ENCODE results near the gene SGSM1.

Gene SGSM1

DNA sequence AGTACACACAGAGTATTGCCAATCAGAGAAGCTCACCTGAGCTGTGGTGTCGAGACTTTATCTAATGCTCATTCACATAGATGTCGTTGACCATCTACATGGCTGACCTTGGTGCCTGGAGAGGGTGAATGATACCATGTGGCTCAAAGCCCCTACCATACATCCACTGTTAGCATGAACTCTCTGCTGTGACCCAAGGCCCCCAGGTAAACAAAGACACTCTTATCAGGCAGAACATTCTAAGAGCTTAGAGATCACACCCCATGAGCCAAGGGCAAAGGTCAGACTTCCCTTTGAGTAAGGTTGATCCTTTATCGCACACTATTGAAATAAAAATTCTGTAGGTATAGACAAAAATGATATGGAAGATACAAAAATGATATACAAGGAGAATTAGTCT, 16.5 kb upstream of the SGSM1 start:
- Histone ChIP-seq H3K4me3 (no peak overlapping the region), H3K27ac (no peak overlapping the region)
- TF ChIP-seq, protein P1, sequence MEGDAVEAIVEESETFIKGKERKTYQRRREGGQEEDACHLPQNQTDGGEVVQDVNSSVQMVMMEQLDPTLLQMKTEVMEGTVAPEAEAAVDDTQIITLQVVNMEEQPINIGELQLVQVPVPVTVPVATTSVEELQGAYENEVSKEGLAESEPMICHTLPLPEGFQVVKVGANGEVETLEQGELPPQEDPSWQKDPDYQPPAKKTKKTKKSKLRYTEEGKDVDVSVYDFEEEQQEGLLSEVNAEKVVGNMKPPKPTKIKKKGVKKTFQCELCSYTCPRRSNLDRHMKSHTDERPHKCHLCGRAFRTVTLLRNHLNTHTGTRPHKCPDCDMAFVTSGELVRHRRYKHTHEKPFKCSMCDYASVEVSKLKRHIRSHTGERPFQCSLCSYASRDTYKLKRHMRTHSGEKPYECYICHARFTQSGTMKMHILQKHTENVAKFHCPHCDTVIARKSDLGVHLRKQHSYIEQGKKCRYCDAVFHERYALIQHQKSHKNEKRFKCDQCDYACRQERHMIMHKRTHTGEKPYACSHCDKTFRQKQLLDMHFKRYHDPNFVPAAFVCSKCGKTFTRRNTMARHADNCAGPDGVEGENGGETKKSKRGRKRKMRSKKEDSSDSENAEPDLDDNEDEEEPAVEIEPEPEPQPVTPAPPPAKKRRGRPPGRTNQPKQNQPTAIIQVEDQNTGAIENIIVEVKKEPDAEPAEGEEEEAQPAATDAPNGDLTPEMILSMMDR (IDR thresholded peaks at IDR 0.05): no peak
- DNase-seq (ENCODE audit: low spot score): no peak

DNA sequence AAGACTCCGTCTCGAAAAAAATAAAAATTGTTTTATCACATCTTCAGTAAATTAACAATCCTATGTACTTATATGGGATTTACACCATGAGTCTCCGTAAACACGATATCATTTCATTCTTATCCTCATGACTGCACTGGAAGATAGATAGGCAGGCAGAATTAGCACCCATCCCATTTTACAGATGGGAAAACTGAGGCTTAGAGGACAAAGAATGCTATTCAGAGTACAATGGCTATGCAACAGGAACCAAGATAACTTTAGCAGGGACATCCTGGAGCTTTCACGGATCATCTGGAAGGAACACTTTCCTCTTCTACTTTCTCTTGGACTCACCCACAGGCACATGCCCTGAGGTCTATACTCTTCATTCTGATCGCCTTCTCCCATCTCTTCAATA, 14.6 kb upstream of the SGSM1 start:
- Histone ChIP-seq H3K4me3 (no peak overlapping the region), H3K27ac (no peak overlapping the region)
- no peak for DNase-seq (ENCODE audit: low spot score)
- TF ChIP-seq, protein P1 (IDR thresholded peaks at IDR 0.05): no peak

DNA sequence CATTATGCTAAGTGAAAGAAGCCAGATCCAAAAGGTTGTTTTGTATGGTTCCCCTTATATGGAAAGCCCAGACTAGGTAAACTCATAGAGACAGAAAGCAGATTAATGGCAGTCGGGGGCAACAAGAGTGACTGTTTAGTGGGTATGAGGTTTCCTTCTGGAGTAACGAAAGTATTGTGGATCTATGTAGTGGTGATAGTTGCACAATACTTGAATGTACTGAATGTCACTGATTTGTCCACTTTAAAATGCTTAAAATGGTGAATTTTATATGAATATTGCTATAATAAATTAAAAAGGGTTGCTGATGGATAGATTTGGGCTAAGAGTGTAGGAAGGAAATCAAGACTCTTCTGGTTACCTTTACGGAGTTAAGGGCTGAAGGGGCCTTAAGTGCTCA, 10.0 kb upstream of the SGSM1 start:
- no peak for DNase-seq (ENCODE audit: low spot score)
- Histone ChIP-seq H3K27ac (no peak overlapping the region), H3K4me3 (no peak overlapping the region)
- TF ChIP-seq, protein P1 (IDR thresholded peaks at IDR 0.05): no peak

DNA sequence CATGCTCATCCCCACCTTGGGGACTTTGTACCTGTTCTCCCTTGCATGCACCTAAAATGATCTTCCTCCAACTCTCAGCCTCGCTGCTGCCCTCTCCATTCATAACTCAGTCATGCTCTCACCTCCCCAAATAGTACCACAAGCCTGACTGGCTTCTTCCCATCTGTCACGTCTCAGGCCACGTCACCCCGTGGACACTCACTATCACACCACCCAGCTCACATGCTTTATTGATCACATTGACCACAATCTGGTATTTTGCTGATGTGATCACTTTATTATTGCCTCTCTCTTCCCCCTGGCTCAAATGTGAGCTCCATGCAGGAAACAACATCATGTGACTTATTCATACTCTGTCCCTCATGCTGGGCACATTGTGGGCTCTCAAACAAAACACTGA, 9.2 kb upstream of the SGSM1 start:
- no peak for DNase-seq (ENCODE audit: low spot score)
- Histone ChIP-seq H3K4me3 (no peak overlapping the region), H3K27ac (no peak overlapping the region)
- TF ChIP-seq, protein P1 (IDR thresholded peaks at IDR 0.05): no peak

DNA sequence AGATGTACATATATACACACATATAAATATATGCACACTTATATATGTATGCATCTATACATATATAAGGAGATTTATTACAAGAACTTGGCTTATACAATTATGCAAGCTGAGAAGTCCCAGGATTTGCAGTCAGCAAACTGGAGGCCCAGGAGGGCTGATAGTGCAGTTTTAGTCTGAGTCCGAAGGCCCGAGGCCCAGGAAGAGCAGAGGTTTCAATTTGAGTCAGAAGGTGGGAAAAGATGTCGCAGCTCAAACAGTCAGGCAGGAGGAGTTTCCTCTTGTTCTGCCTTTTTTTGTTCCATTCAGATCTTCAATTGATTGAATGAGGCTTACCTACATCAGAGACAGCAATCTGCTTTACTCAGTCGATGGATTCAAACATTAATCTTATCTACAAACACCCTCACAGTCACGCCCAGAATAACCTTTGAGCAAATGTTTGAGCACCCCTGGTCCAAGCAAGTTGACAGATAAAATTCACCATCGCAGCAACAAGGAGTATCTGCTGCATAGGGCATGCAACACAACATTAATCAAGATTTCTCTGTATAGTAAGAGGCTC, 4.0 kb upstream of the SGSM1 start:
- H3K27ac ChIP-seq: no peak overlapping the region
- TF ChIP-seq, protein P1 (IDR thresholded peaks at IDR 0.05): no peak
- no peak overlapping the region for H3K4me3 ChIP-seq
- DNase-seq (ENCODE audit: low spot score): no peak

DNA sequence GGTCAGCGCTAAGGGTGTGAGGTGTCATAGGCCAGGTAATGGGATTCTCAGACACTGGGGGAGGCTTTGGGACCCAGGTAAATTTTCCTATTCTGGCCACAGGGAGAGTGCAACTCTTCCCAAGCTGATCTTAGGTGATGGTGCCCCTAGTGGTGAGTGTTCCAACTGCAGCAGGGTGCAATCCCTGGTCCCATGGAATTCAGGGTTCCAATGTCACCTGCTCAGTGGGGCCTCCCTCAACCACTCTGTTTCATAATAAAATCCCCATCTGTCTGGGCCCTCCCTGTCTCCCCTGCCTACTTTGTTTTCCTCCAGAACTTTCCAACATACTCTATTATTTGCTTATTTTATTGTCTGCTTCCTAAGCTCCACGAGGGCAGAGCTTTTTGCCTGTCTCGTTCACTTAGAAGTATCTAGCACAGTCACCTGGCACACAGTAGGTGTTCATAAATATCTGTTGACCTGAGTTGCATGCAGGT, 2.9 kb upstream of the SGSM1 start:
- no peak for DNase-seq (ENCODE audit: low spot score)
- no peak overlapping the region for H3K4me3 ChIP-seq
- TF ChIP-seq, protein P1 (IDR thresholded peaks at IDR 0.05): peak; percentile 89
- H3K27ac ChIP-seq: no peak overlapping the region

DNA sequence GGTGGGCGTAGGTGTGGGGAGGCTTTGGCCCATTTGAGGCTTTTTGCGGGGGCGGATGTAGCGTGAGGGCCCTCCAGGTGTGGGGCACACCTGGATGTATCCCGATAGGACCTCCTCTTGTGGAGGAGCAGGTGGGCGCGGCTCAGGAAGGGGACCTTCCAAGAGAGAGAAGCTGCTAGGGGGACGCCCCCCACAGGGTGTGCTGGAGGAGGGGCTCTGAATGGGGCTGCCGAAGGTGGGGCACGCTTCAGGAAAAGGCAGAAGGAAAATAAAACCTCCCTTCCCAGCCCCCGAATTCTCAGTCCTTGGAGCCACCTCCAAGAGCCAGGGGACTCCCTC, 621 bp downstream of the SGSM1 start:
- TF ChIP-seq, protein P1 (IDR thresholded peaks at IDR 0.05): no peak
- peak overlapping the region; percentile 88 to 95 for H3K27ac ChIP-seq
- peak overlapping the region; percentile 92 for H3K4me3 ChIP-seq
- DNase-seq (ENCODE audit: low spot score): no peak

All from coronary artery (tissue), 2 donors.